GM12864 (cell line): Measurements from ENCODE around the gene ERICH6B.

ENCODE experiments used
- DNase-seq: peaks from one replicate; pipeline ENCODE4 v3.0.0-alpha.2; 2011; ENCODE audit warnings: low read depth
- H3K4me3 ChIP-seq: 2 replicates; pipeline ENCODE4 v1.5.1; 2011; ENCODE audit warnings: mild to moderate bottlenecking, low read depth, low read length, control low read depth
- CTCF ChIP-seq: IDR thresholded peaks from 2 replicates; pipeline ENCODE4 v1.5.1; 2011; ENCODE audit warnings: low read depth, mild to moderate bottlenecking, moderate library complexity, low read length, control low read depth, inconsistent platforms; ENCODE audit errors: missing control alignments

ERICH6B gene

GRCh38 chr13:45607931-45608330 lies 7.6 kb downstream of the ERICH6B start:
- no peak overlapping the region for H3K4me3 ChIP-seq
- no peak for TF ChIP-seq CTCF
- DNase-seq = no peak

GRCh38 chr13:45604892-45605291 lies 10.6 kb downstream of the ERICH6B start:
- H3K4me3 ChIP-seq = no peak overlapping the region
- no peak for DNase-seq
- no peak for TF ChIP-seq CTCF

DNA sequence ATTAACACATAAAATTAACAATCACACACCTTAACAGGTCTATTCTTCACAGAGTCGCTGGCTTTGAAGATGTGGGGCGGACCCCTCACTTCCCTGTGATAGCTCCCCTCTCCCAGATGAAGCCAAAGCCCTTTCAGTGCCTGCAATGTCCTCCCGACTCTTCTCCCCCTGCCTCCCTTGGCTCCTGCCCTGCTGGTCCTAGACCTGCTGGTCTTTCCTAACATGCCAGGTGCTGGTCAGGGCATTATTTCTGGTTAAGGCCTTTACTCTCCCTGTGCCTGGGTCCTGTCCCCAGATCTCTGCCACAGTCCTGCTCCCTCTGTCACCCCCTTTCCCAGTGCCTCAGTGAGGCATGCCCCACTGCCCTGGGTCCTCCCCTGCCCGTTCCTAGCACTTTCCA lies 12.2 kb downstream of the ERICH6B start:
- no peak for DNase-seq
- no peak overlapping the region for H3K4me3 ChIP-seq
- no peak for TF ChIP-seq CTCF

DNA sequence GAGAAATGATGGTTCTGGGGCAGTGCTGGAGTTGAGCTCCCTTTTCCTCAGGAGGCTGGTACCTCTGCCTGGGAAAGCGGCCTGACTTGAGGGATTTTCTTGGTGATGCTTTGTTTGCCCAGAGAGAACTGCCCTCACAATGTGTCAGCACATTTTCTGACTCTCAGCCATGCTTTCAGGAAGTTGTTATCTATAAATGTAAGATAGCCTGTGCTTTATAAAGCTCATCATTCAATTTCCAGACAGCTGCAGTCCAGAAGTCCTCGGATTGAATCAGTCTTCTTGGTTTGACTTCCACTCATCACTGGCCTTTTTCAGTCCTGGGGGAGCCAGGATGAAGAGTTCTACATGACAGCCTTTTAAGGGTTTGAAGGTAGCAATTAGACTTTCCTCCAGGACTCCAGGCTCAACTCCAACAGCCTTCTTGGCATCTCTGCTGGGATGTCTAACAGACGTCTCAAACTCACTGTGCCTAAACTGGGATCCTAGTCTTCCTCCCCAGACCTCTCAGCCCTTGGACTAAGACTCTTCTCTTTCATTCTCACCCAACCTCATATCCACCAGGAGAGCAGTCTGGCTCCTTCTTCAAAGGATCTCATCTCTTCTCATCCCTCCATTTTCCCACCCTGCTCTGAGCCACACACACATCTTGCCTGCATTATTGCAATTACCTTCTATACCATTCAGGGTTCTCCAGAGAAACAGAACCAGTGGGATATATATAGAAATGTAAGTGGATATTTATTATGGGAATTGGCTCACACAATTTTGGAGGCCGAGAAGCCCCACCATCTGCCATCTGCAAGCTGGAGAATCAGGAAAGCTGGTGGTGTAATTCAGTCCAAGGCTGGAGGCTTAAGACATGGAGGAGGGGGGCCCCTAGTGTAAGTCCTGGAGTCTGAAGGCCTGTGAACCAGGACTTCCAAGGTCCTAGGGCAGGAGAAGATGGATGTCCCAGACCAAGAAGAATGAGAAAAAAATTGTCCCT lies 13.1 kb downstream of the ERICH6B start:
- DNase-seq = no peak
- TF ChIP-seq CTCF = no peak
- H3K4me3 ChIP-seq = no peak overlapping the region

DNA sequence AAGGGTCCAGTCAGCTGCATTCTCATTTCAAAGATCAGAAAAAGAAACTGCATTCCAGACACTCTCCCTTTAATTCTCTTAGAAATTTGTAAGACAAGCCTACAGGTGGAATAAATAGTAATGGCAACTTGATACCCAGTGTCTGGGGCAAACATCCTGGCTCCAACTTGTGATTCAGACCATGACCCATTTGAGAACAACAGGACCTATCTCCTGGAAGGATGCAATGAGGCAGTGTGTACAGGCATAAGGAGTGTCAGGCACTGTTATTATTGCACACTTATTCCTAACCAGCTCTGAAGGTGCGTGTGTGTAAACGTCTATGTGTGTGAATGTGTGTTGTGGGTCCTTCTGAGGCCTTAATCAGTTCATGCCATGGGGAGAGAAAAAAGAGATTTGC lies 13.9 kb downstream of the ERICH6B start:
- H3K4me3 ChIP-seq = no peak overlapping the region
- DNase-seq = no peak
- no peak for TF ChIP-seq CTCF

DNA sequence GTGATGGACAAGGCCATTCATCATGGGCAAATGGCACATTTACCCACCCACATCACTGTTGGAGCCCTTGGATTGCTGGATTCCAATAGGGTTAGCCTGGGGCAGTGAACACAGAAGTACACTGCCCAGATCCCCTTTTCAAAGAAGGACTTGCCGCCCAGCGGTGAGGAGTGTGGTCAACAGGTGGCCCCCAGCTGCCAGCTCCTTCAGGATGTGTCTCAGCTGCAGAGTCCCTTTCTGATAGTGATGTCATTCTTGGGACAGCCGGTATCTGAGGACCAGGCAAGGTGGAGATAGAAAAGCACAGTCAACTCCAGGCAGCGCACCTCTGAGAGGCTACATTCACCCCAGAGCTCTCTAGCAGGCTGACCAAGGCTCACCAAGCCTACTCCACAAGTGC lies 16.9 kb downstream of the ERICH6B start:
- H3K4me3 ChIP-seq = no peak overlapping the region
- DNase-seq = no peak
- no peak for TF ChIP-seq CTCF
